Activated T-cell treated with anti-CD3 and anti-CD28 coated beads, Interleukin-2, amount 50 U/mL, for 1 hour (primary cell): ENCODE measurements around the gene HHLA2.

Source experiments
- DNase-seq: peaks from one replicate; pipeline ENCODE4 v3.0.0-alpha.2; 2020

The HHLA2 gene

GRCh38 chr3:108394563-108394962 lies 98.2 kb downstream of the HHLA2 start:
- DNase-seq, result no peak

GRCh38 chr3:108396336-108396735 lies 100.0 kb downstream of the HHLA2 start:
- no peak for DNase-seq

- no peak for DNase-seq
These were observed 102.2 kb downstream of the HHLA2 start for GRCh38 chr3:108398510-108398909.

GRCh38 chr3:108401836-108402235 lies 105.5 kb downstream of the HHLA2 start:
- no peak for DNase-seq

- no peak for DNase-seq
These were observed 106.8 kb downstream of the HHLA2 start for GRCh38 chr3:108403198-108403597.

- no peak for DNase-seq
These were observed 107.5 kb downstream of the HHLA2 start for GRCh38 chr3:108403686-108404345.

- DNase-seq, result no peak
These were observed 108.0 kb downstream of the HHLA2 start for GRCh38 chr3:108404368-108404767.

- no peak for DNase-seq
These were observed 109.8 kb downstream of the HHLA2 start for GRCh38 chr3:108406063-108406660.

GRCh38 chr3:108406661-108407206 lies 110.4 kb downstream of the HHLA2 start:
- no peak for DNase-seq

GRCh38 chr3:108407886-108408285 lies 111.5 kb downstream of the HHLA2 start:
- DNase-seq, result no peak

- no peak for DNase-seq
These were observed 112.8 kb downstream of the HHLA2 start for GRCh38 chr3:108408883-108409799.

- no peak for DNase-seq
These were observed 113.4 kb downstream of the HHLA2 start for GRCh38 chr3:108409800-108410178.

- DNase-seq, result no peak
These were observed 114.2 kb downstream of the HHLA2 start for GRCh38 chr3:108410531-108410984.

- DNase-seq, result no peak
These were observed 115.9 kb downstream of the HHLA2 start for GRCh38 chr3:108412121-108412750.

- DNase-seq, result no peak
These were observed 117.7 kb downstream of the HHLA2 start for GRCh38 chr3:108414007-108414406.

- DNase-seq, result no peak
These were observed 119.3 kb downstream of the HHLA2 start for GRCh38 chr3:108415661-108416060.

GRCh38 chr3:108416111-108416869 lies 119.9 kb downstream of the HHLA2 start:
- DNase-seq, result no peak

GRCh38 chr3:108420926-108421325 lies 124.6 kb downstream of the HHLA2 start:
- DNase-seq, result no peak
